Omental fat pad (tissue), 4 donors: ENCODE measurements around the gene SIGLEC12. TPM values are rescaled to one million over a fixed set of nuclear protein-coding genes. Genes with fewer than 3 reads are reported as not detected.

ENCODE experiments used
- ATAC-seq: fragments of 150-250 bp; one replicate; pipeline ENCODE4 v1.9.1; 2016; ENCODE audit warnings: mild to moderate bottlenecking, moderate library complexity; ENCODE audit not compliant: low FRiP score
- DNase-seq: peaks from one replicate; pipeline ENCODE4 v3.0.0-alpha.2; 2019; ENCODE audit warnings: low spot score
- CTCF ChIP-seq, 3 donors: fragments of 450-650 bp; IDR thresholded peaks; one replicate each; pipeline ENCODE4 v1.5.1; 2016 to 2017; ENCODE audit warnings: antibody characterized with exemption in 3 of 3, mild to moderate bottlenecking in 3 of 3, moderate library complexity in 2 of 3
- total RNA-seq, 4 donors: library from RNA; depleted of rRNA; stranded (reverse); fragments of >200 nt; gene quantifications; one replicate each; pipeline ENCODE4 v1.1.0, GENCODE V29; 2016

SIGLEC12 gene
- total RNA-seq, 4 donors from 2014 or later, result 1.1 TPM; not detected in 2

- ATAC-seq, result no peak
- DNase-seq, result no peak
Observed at GRCh38 chr19:51509823-51510660, 8.4 kb upstream of the SIGLEC12 start.

GRCh38 chr19:51508059-51508733 is 6.6 kb upstream of the SIGLEC12 start:
- no peak for TF ChIP-seq CTCF (IDR thresholded peaks at IDR 0.05)
- DNase-seq (no peak), ATAC-seq (no peak)

More at GRCh38 chr19:51509823-51510660, 8.4 kb upstream of the SIGLEC12 start:
- TF ChIP-seq CTCF (IDR thresholded peaks at IDR 0.05), result no peak

GRCh38 chr19:51507640-51508058 is 6.0 kb upstream of the SIGLEC12 start:
- no peak for ATAC-seq
- no peak for TF ChIP-seq CTCF (IDR thresholded peaks at IDR 0.05)
- DNase-seq, result no peak

GRCh38 chr19:51507192-51507591 is 5.6 kb upstream of the SIGLEC12 start:
- no peak for TF ChIP-seq CTCF (IDR thresholded peaks at IDR 0.05)
- no peak for DNase-seq
- ATAC-seq, result no peak

GRCh38 chr19:51505904-51506303 is 4.3 kb upstream of the SIGLEC12 start:
- no peak for TF ChIP-seq CTCF (IDR thresholded peaks at IDR 0.05)
- ATAC-seq, result no peak
- DNase-seq, result no peak

GRCh38 chr19:51503896-51504295 is 2.3 kb upstream of the SIGLEC12 start:
- no peak for TF ChIP-seq CTCF (IDR thresholded peaks at IDR 0.05)
- DNase-seq (no peak), ATAC-seq (no peak)
